ENCODE data around the gene PSMD1.

Gene PSMD1

GRCh38 chr2:231213931-231214642 is 157.4 kb downstream of the PSMD1 start:
- no peak overlapping the region for H3K4me3 ChIP-seq (ENCODE audit: low read length)
- no peak for TF ChIP-seq ZNF274 (IDR thresholded peaks at IDR 0.05; ENCODE audit: low read depth, low read length)

GRCh38 chr2:231218366-231218765 is 161.7 kb downstream of the PSMD1 start:
- no peak for TF ChIP-seq ZNF274 (IDR thresholded peaks at IDR 0.05; ENCODE audit: low read depth, low read length)
- H3K4me3 ChIP-seq (ENCODE audit: low read length): no peak overlapping the region

GRCh38 chr2:231219289-231219688 is 162.6 kb downstream of the PSMD1 start:
- no peak for TF ChIP-seq ZNF274 (IDR thresholded peaks at IDR 0.05; ENCODE audit: low read depth, low read length)
- no peak overlapping the region for H3K4me3 ChIP-seq (ENCODE audit: low read length)

GRCh38 chr2:231221761-231222160 is 165.1 kb downstream of the PSMD1 start:
- TF ChIP-seq ZNF274 (IDR thresholded peaks at IDR 0.05; ENCODE audit: low read depth, low read length): no peak
- H3K4me3 ChIP-seq (ENCODE audit: low read length): no peak overlapping the region

Data from GM08714 (cell line).